Measurements from ENCODE around the gene TREML2. TPM values are rescaled to one million over a fixed set of nuclear protein-coding genes. Genes with fewer than 3 reads are reported as not detected.

TREML2 gene
- total and polyA plus RNA-seq, 12 donors = 0.01 to 0.38 (median 0.13) TPM; not detected in 7

GRCh38 chr6:41187924-41188886 lies 12.7 kb downstream of the TREML2 start:
- intact Hi-C loops (cut with DNase I) = no loop called here
- no peak for DNase-seq
- TF ChIP-seq, protein P1, sequence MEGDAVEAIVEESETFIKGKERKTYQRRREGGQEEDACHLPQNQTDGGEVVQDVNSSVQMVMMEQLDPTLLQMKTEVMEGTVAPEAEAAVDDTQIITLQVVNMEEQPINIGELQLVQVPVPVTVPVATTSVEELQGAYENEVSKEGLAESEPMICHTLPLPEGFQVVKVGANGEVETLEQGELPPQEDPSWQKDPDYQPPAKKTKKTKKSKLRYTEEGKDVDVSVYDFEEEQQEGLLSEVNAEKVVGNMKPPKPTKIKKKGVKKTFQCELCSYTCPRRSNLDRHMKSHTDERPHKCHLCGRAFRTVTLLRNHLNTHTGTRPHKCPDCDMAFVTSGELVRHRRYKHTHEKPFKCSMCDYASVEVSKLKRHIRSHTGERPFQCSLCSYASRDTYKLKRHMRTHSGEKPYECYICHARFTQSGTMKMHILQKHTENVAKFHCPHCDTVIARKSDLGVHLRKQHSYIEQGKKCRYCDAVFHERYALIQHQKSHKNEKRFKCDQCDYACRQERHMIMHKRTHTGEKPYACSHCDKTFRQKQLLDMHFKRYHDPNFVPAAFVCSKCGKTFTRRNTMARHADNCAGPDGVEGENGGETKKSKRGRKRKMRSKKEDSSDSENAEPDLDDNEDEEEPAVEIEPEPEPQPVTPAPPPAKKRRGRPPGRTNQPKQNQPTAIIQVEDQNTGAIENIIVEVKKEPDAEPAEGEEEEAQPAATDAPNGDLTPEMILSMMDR (IDR thresholded peaks at IDR 0.05) = no peak
- no peak for ATAC-seq
- Histone ChIP-seq H3K4me3 (no peak overlapping the region), H3K27ac (no peak overlapping the region), H3K4me1 (peaks cover 0 to 12% (median 0%) of the 10 kb centered on the region in 9 donors), H3K36me3 (no peaks in the 10 kb centered on the region), H3K9me3 (peaks cover 0 to 17% (median 4%) of the 10 kb centered on the region in 11 donors), H3K27me3 (peaks cover 0 to 23% (median 10%) of the 10 kb centered on the region in 7 donors)
- WGBS, 2 donors = 84 to 91% methylated on average over 8 of the region's 8 CpGs

- 43 to 48% methylated on average over 10 of the region's 10 CpGs for WGBS, 2 donors
- Histone ChIP-seq H3K9me3 (peaks cover 0 to 17% (median 4%) of the 10 kb centered on the region in 11 donors), H3K4me3 (no peak overlapping the region), H3K36me3 (no peaks in the 10 kb centered on the region), H3K27ac (peak overlapping the region in 1 of 10 donors; percentile 70), H3K4me1 (peaks cover 0 to 21% (median 0%) of the 10 kb centered on the region in 9 donors), H3K27me3 (peaks cover 0 to 7% (median 0%) of the 10 kb centered on the region in 7 donors)
- ATAC-seq (peak in 4 of 8 donors; percentile 14 to 43 (median 20)), DNase-seq (no peak)
- TF ChIP-seq, protein P1 (IDR thresholded peaks at IDR 0.05) = no peak
- intact Hi-C loops (cut with DNase I) = no loop called here
These were observed 14.9 kb downstream of the TREML2 start for GRCh38 chr6:41186031-41186562.

GRCh38 chr6:41184761-41185160 lies 16.2 kb downstream of the TREML2 start:
- WGBS, 2 donors = 85 to 90% methylated on average over 7 of the region's 7 CpGs
- Histone ChIP-seq H3K9me3 (peaks cover 0 to 8% (median 2%) of the 10 kb centered on the region in 11 donors), H3K4me1 (peaks cover 0 to 21% (median 0%) of the 10 kb centered on the region in 9 donors), H3K27ac (peak overlapping the region in 1 of 10 donors; percentile 70), H3K27me3 (peaks cover 0 to 7% (median 0%) of the 10 kb centered on the region in 7 donors), H3K36me3 (no peaks in the 10 kb centered on the region), H3K4me3 (no peak overlapping the region)
- TF ChIP-seq, protein P1 (IDR thresholded peaks at IDR 0.05) = no peak
- ATAC-seq (no peak), DNase-seq (no peak)
- intact Hi-C loops (cut with DNase I) = no loop called here
